Adrenal gland (tissue), 5 donors: ENCODE measurements around the gene DCC.

Experiments used
- CTCF ChIP-seq, 6 experiments: fragments of 450-650 bp in 4 of 6; fragments of 200-600 bp in 2 of 6; sonication (generic) in 1 of 6; IDR thresholded peaks; 1 replicate in 5 of 6; 2 replicates in 1 of 6; pipeline versions ENCODE4 v1.5.1 to v1.8.0; 2016 to 2021; ENCODE audit warnings: antibody characterized with exemption in 6 of 6, mild to moderate bottlenecking in 2 of 6, moderate library complexity in 1 of 6
- POLR2A ChIP-seq, 2 donors: fragments of 450-650 bp; IDR thresholded peaks; one replicate each; pipeline ENCODE4 v1.6.1; 2017; ENCODE audit warnings: antibody characterized with exemption in 2 of 2, mild to moderate bottlenecking in 2 of 2, moderate library complexity in 1 of 2
- donor health status: DM: no; HTN: no; CAD: no.

- TF ChIP-seq CTCF (IDR thresholded peaks at IDR 0.05) = no peak
- no peak for TF ChIP-seq POLR2A (IDR thresholded peaks at IDR 0.05)
Observed at GRCh38 chr18:53508529-53508928, 1168.5 kb downstream of the DCC start.
